Ishikawa (cell line): ENCODE results near the gene PFDN4.

Experiments
- CEBPB ChIP-seq: IDR thresholded peaks from 2 replicates; pipeline ENCODE4 v1.6.1; 2012
- CREB1 ChIP-seq: IDR thresholded peaks from 2 replicates; pipeline ENCODE4 v1.6.1; 2012; ENCODE audit warnings: low read depth
- EGR1 ChIP-seq: IDR thresholded peaks from 2 replicates; pipeline ENCODE4 v1.6.1; 2012
- EP300 ChIP-seq: IDR thresholded peaks from 2 replicates; pipeline ENCODE4 v1.6.1; 2012; ENCODE audit warnings: borderline replicate concordance
- FOXM1 ChIP-seq: IDR thresholded peaks from 2 replicates; pipeline ENCODE4 v1.6.1; 2012; ENCODE audit warnings: low read depth, borderline replicate concordance
- NFIC ChIP-seq: IDR thresholded peaks from 2 replicates; pipeline ENCODE4 v1.6.1; 2012
- RAD21 ChIP-seq: IDR thresholded peaks from 2 replicates; pipeline ENCODE4 v1.6.1; 2012; ENCODE audit warnings: low read depth
- TAF1 ChIP-seq: IDR thresholded peaks from 2 replicates; pipeline ENCODE4 v1.6.1; 2012; ENCODE audit warnings: low read depth, mild to moderate bottlenecking
- TCF12 ChIP-seq: IDR thresholded peaks from 2 replicates; pipeline ENCODE4 v1.6.1; 2012; ENCODE audit warnings: low read depth
- TEAD4 ChIP-seq: IDR thresholded peaks from 2 replicates; pipeline ENCODE4 v1.6.1; 2012
- YY1 ChIP-seq: IDR thresholded peaks from 2 replicates; pipeline ENCODE4 v1.6.1; 2012; ENCODE audit warnings: low read depth
- ZBTB7A ChIP-seq: IDR thresholded peaks from 2 replicates; pipeline ENCODE4 v1.6.1; 2012; ENCODE audit warnings: low read depth
- TF ChIP-seq, protein P1 (sequence below): IDR thresholded peaks from 2 replicates; pipeline ENCODE4 v1.6.1; 2012; ENCODE audit warnings: low read depth, mild to moderate bottlenecking
- TF ChIP-seq, protein P2 (sequence below): IDR thresholded peaks from 2 replicates; pipeline ENCODE4 v1.6.1; 2012
- TF ChIP-seq, protein P3 (sequence below): IDR thresholded peaks from 2 replicates; pipeline ENCODE4 v1.6.1; 2012

The PFDN4 gene

DNA sequence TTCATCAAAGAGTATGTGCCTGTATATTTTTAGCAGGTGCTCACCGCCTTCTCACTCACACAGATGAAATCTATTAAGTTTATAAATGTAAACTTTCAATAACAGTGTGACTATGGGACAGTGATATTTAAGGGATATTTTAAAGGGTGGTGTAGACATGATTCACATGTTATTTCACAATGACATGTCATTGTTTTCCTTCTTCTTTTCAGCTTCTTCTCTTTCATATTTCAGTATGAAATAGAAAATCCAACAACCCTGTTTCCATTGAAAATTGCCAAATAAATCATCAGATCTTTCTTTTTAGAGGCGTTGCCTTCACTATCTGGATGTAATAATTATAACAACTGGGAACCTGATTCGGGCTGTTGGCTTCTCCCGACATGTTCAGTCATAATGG lies 54.8 kb downstream of the PFDN4 start:
- TF ChIP-seq FOXM1 = no peak
- no peak for TF ChIP-seq TEAD4
- no peak for TF ChIP-seq CEBPB
- TF ChIP-seq, protein P1, sequence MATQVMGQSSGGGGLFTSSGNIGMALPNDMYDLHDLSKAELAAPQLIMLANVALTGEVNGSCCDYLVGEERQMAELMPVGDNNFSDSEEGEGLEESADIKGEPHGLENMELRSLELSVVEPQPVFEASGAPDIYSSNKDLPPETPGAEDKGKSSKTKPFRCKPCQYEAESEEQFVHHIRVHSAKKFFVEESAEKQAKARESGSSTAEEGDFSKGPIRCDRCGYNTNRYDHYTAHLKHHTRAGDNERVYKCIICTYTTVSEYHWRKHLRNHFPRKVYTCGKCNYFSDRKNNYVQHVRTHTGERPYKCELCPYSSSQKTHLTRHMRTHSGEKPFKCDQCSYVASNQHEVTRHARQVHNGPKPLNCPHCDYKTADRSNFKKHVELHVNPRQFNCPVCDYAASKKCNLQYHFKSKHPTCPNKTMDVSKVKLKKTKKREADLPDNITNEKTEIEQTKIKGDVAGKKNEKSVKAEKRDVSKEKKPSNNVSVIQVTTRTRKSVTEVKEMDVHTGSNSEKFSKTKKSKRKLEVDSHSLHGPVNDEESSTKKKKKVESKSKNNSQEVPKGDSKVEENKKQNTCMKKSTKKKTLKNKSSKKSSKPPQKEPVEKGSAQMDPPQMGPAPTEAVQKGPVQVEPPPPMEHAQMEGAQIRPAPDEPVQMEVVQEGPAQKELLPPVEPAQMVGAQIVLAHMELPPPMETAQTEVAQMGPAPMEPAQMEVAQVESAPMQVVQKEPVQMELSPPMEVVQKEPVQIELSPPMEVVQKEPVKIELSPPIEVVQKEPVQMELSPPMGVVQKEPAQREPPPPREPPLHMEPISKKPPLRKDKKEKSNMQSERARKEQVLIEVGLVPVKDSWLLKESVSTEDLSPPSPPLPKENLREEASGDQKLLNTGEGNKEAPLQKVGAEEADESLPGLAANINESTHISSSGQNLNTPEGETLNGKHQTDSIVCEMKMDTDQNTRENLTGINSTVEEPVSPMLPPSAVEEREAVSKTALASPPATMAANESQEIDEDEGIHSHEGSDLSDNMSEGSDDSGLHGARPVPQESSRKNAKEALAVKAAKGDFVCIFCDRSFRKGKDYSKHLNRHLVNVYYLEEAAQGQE = no peak
- TF ChIP-seq RAD21 = no peak
- no peak for TF ChIP-seq TCF12
- no peak for TF ChIP-seq ZBTB7A
- TF ChIP-seq, protein P2, sequence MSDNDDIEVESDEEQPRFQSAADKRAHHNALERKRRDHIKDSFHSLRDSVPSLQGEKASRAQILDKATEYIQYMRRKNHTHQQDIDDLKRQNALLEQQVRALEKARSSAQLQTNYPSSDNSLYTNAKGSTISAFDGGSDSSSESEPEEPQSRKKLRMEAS = no peak
- TF ChIP-seq TAF1 = no peak
- no peak for TF ChIP-seq EP300
- TF ChIP-seq, protein P3, sequence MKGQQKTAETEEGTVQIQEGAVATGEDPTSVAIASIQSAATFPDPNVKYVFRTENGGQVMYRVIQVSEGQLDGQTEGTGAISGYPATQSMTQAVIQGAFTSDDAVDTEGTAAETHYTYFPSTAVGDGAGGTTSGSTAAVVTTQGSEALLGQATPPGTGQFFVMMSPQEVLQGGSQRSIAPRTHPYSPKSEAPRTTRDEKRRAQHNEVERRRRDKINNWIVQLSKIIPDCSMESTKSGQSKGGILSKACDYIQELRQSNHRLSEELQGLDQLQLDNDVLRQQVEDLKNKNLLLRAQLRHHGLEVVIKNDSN = no peak
- TF ChIP-seq YY1 = no peak
- no peak for TF ChIP-seq CREB1
- TF ChIP-seq EGR1 = no peak

DNA sequence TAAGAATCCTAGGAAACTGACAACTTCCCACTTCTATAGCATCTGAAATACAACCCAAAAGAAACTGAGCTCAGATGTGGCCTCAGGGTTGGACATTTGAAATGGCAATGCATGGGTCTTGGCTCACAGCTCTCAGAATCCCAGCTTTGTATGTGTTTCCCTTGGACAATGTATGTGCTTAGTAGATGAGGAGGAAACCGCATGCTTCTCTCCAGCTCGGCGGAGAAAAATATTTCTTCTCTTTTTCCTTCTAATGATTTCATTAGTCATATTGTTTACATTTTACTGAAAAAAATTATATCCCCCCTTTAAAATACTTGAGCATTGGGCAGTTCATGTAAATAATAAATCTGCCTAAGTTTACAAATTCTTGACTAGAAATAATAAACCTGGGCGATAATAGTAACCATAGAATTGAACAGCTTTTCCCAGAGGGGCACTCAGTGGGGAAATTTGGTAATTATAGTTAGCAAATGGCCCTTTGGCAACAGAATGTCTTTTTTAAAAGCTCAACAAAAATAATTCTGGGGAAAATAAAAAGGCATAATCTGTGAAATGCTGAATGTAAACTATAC lies 55.3 kb downstream of the PFDN4 start:
- TF ChIP-seq TCF12 = no peak
- TF ChIP-seq CEBPB = no peak
- no peak for TF ChIP-seq YY1
- no peak for TF ChIP-seq CREB1
- TF ChIP-seq ZBTB7A = no peak
- TF ChIP-seq, protein P1 = no peak
- no peak for TF ChIP-seq TAF1
- no peak for TF ChIP-seq EP300
- TF ChIP-seq FOXM1 = no peak
- no peak for TF ChIP-seq NFIC
- TF ChIP-seq TEAD4 = no peak
- TF ChIP-seq, protein P3 = no peak
- TF ChIP-seq, protein P2 = no peak
- no peak for TF ChIP-seq EGR1
- no peak for TF ChIP-seq RAD21

DNA sequence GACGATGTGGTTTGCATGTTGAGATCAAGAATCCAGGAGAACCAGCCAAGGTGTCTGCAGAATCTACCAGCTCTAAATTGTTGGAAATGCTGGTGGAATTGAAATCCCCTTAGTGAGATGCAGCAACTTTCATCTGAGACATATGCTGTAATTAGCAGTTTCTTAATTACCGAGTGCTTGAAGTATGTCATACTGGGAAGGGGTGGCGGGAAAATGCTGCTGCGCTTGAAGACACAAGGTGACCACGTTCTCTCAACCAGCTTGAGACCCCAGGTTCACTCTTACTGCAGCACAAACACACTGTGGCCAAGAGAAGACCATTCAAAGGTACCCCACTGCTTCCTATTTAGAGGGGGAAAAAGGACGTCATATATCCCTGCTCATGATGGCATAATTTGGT lies 59.0 kb downstream of the PFDN4 start:
- TF ChIP-seq FOXM1 = no peak
- TF ChIP-seq, protein P3 = no peak
- no peak for TF ChIP-seq EGR1
- no peak for TF ChIP-seq YY1
- no peak for TF ChIP-seq TCF12
- no peak for TF ChIP-seq RAD21
- no peak for TF ChIP-seq TEAD4
- TF ChIP-seq TAF1 = no peak
- TF ChIP-seq ZBTB7A = no peak
- no peak for TF ChIP-seq CREB1
- TF ChIP-seq, protein P2 = no peak
- TF ChIP-seq CEBPB = no peak
- TF ChIP-seq, protein P1 = no peak
- no peak for TF ChIP-seq NFIC

DNA sequence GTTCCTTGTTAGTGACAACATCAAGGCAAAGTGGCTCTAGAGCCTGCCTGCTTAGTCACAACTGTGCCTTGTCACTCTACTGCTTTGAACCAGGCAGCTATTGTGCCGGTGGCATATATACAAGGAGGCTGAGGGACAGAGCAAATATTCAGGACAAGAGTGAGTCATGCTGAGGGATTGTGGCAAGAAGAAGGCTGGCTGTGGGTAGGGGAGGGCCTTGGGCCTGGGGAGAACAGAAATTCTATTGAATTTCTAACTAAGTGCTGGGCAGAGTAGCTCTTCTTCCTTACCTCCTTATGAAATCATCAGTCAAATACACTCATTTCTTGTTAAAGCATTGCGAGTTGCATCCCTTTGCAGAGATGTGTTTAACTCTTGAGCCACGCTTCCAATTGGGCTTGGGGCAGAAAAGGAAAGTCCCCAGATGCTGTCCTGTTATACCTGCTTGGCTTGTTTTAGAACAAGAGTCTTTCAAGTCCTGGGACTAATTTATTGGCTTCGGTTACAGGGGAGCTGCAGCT lies 59.7 kb downstream of the PFDN4 start:
- TF ChIP-seq, protein P2 = no peak
- no peak for TF ChIP-seq EGR1
- no peak for TF ChIP-seq TAF1
- TF ChIP-seq ZBTB7A = no peak
- TF ChIP-seq, protein P3 = no peak
- no peak for TF ChIP-seq NFIC
- no peak for TF ChIP-seq FOXM1
- TF ChIP-seq TCF12 = no peak
- no peak for TF ChIP-seq YY1
- no peak for TF ChIP-seq CREB1
- TF ChIP-seq, protein P1 = no peak
- no peak for TF ChIP-seq RAD21
- TF ChIP-seq TEAD4 = no peak
- TF ChIP-seq CEBPB = no peak
- TF ChIP-seq EP300 = no peak
